ENCODE data around the gene B3GALT4.

- TF ChIP-seq CTCF (IDR thresholded peaks at IDR 0.05; ENCODE audit: insufficient read depth, low read length, poor library complexity, severe bottlenecking) (no peak), EZH2phosphoT487 (conservative IDR thresholded peaks at IDR 0.05; ENCODE audit: low read length) (no peak)
Observed at GRCh38 chr6:33298773-33299236, 21.9 kb downstream of the B3GALT4 start, which contains the start of gene RGL2.
